Endodermal cell (in vitro differentiated cells): ENCODE measurements around the gene MYO1F. TPM values are rescaled to one million over a fixed set of nuclear protein-coding genes. Genes with fewer than 3 reads are reported as not detected.
A peak's percentile ranks its signal among the peaks of the same experiment; 100 is the strongest.

Source experiments
- DNase-seq: peaks from one replicate; pipeline ENCODE4 v3.0.0-alpha.2; 2017
- H3K27ac ChIP-seq: 2 replicates; pipeline ENCODE4 v1.5.1; 2013; ENCODE audit warnings: mild to moderate bottlenecking, low read depth, low read length, moderate library complexity
- H3K27me3 ChIP-seq: 2 replicates; pipeline ENCODE4 v1.6.1; 2013; ENCODE audit warnings: mild to moderate bottlenecking, low read length, moderate library complexity; ENCODE audit not compliant: insufficient read depth, control insufficient read depth, poor library complexity, severe bottlenecking
- H3K36me3 ChIP-seq: 2 replicates; pipeline ENCODE4 v1.7.0; 2013; ENCODE audit warnings: mild to moderate bottlenecking, low read length, moderate library complexity; ENCODE audit not compliant: control insufficient read depth, insufficient read depth
- H3K4me1 ChIP-seq: one replicate; pipeline ENCODE4 v1.7.0; 2013; ENCODE audit warnings: low read length; ENCODE audit not compliant: control insufficient read depth, insufficient read depth
- H3K4me3 ChIP-seq: 2 replicates; pipeline ENCODE4 v1.5.1; 2013; ENCODE audit warnings: mild to moderate bottlenecking, low read length, moderate library complexity
- H3K9ac ChIP-seq: 2 replicates; pipeline ENCODE4 v1.6.1; 2013; ENCODE audit warnings: mild to moderate bottlenecking, low read length, moderate library complexity; ENCODE audit not compliant: poor library complexity, severe bottlenecking; ENCODE audit errors: extremely low read depth
- H3K9me3 ChIP-seq: 2 replicates; pipeline ENCODE4 v1.6.1; 2013; ENCODE audit warnings: mild to moderate bottlenecking, low read length, moderate library complexity; ENCODE audit not compliant: control insufficient read depth
- H3K27ac Mint-ChIP-seq: 2 replicates; pipeline ENCODE4 v1.8.0; 2020; ENCODE audit warnings: mixed read lengths
- H3K27me3 Mint-ChIP-seq: 2 replicates; pipeline ENCODE4 v1.8.0; 2021; ENCODE audit warnings: mild to moderate bottlenecking, mixed read lengths; ENCODE audit not compliant: insufficient read depth
- H3K36me3 Mint-ChIP-seq: 2 replicates; pipeline ENCODE4 v1.8.0; 2020; ENCODE audit warnings: low read depth, mixed read lengths
- H3K4me1 Mint-ChIP-seq: 2 replicates; pipeline ENCODE4 v1.8.0; 2020; ENCODE audit warnings: mixed read lengths
- H3K4me3 Mint-ChIP-seq: 2 replicates; pipeline ENCODE4 v1.8.0; 2020; ENCODE audit warnings: mild to moderate bottlenecking, moderate library complexity, mixed read lengths
- H3K9me3 Mint-ChIP-seq: 2 replicates; pipeline ENCODE4 v1.8.0; 2020; ENCODE audit warnings: mild to moderate bottlenecking, mixed read lengths
- CTCF ChIP-seq: fragments of 200-600 bp; sonication (generic); conservative IDR thresholded peaks from 2 replicates; pipeline ENCODE4 v1.5.0; 2021; ENCODE audit warnings: antibody characterized with exemption, mild to moderate bottlenecking
- WGBS, 2 experiments: methylation state at CpG; one replicate each; pipeline versions ENCODE4 v1.1.5 to v1.1.7; 2013; ENCODE audit warnings: missing lambda C conversion rate in 2 of 2, mixed read lengths in 1 of 2; ENCODE audit not compliant: insufficient coverage in 1 of 2, insufficient read length in 1 of 2; 5-methylcytosine and 5-hydroxymethylcytosine counted together
- total RNA-seq, 2 donors: library from RNA; stranded (reverse); fragmentation: NEBNext Ultra II Directional in 1 of 2; extraction: Animal tissue kit (Norgen Biotek cat#: 25700) in 1 of 2; gene quantifications; 2 replicates in 1 of 2; 3 replicates in 1 of 2; pipeline ENCODE4 v1.2.1, GENCODE V29; 2021

MYO1F gene
- total RNA-seq, 2 donors from 2014 or later = 0.57 to 1.1 TPM

- Histone ChIP-seq H3K4me3 (no peak overlapping the region), H3K9ac (no peak overlapping the region), H3K27ac (no peak overlapping the region), H3K27me3 (no peaks in the 10 kb centered on the region), H3K4me1 (no peaks in the 10 kb centered on the region), H3K36me3 (peaks cover 87% of the 10 kb centered on the region), H3K9me3 (no peaks in the 10 kb centered on the region)
- Mint-ChIP-seq H3K4me1 (peaks cover 11% of the 10 kb centered on the region), H3K4me3 (no peak overlapping the region), H3K27me3 (no peaks in the 10 kb centered on the region), H3K27ac (peak overlapping the region; percentile 65), H3K9me3 (no peaks in the 10 kb centered on the region), H3K36me3 (peaks cover 79% of the 10 kb centered on the region)
- 90 to 100% methylated on average over 1 to 4 of the region's 4 CpGs for WGBS, 2 experiments
- DNase-seq = no peak
- TF ChIP-seq CTCF = no peak
These were observed 99.4 kb downstream of the MYO1F start for GRCh38 chr19:8477889-8478288.

- Mint-ChIP-seq H3K27ac (no peak overlapping the region), H3K36me3 (peaks cover 81% of the 10 kb centered on the region), H3K4me1 (peaks cover 10% of the 10 kb centered on the region), H3K9me3 (no peaks in the 10 kb centered on the region), H3K4me3 (no peak overlapping the region), H3K27me3 (no peaks in the 10 kb centered on the region)
- Histone ChIP-seq H3K27ac (no peak overlapping the region), H3K27me3 (no peaks in the 10 kb centered on the region), H3K36me3 (peaks cover 90% of the 10 kb centered on the region), H3K9me3 (no peaks in the 10 kb centered on the region), H3K4me1 (no peaks in the 10 kb centered on the region), H3K9ac (no peak overlapping the region), H3K4me3 (no peak overlapping the region)
- WGBS, 2 experiments = 93 to 97% methylated on average over 3 to 8 of the region's 8 CpGs
- DNase-seq = no peak
- TF ChIP-seq CTCF = no peak
These were observed 100.7 kb downstream of the MYO1F start for GRCh38 chr19:8476524-8476923.

GRCh38 chr19:8475005-8475404 is 102.2 kb downstream of the MYO1F start:
- Mint-ChIP-seq H3K9me3 (no peaks in the 10 kb centered on the region), H3K4me3 (no peak overlapping the region)

More at GRCh38 chr19:8475005-8475404, 102.2 kb downstream of the MYO1F start:
- peaks cover 83% of the 10 kb centered on the region for H3K36me3 Mint-ChIP-seq
- Histone ChIP-seq H3K9me3 (no peaks in the 10 kb centered on the region), H3K36me3 (peaks cover 90% of the 10 kb centered on the region), H3K4me3 (no peak overlapping the region), H3K27ac (no peak overlapping the region), H3K27me3 (no peaks in the 10 kb centered on the region), H3K9ac (no peak overlapping the region), H3K4me1 (no peaks in the 10 kb centered on the region)
- H3K4me1 Mint-ChIP-seq = peaks cover 3% of the 10 kb centered on the region
- no peak for TF ChIP-seq CTCF
- WGBS, 2 experiments = no CpG with 5 or more reads among the region's 1 CpG
- no peak overlapping the region for H3K27ac Mint-ChIP-seq
- DNase-seq = no peak
- H3K27me3 Mint-ChIP-seq = no peaks in the 10 kb centered on the region
